DND-41 (cell line): ENCODE data around the gene PGAP3.

Experiments
- EZH2 ChIP-seq: IDR thresholded peaks from 3 replicates; pipeline ENCODE4 v1.6.1; 2012; ENCODE audit warnings: borderline replicate concordance, low read depth, mild to moderate bottlenecking, moderate library complexity, low read length, inconsistent platforms; ENCODE audit not compliant: severe bottlenecking
- TF ChIP-seq, protein P1 (sequence below): IDR thresholded peaks from 2 replicates; pipeline ENCODE4 v1.5.1; 2012; ENCODE audit warnings: borderline replicate concordance, low read length, moderate library complexity, mild to moderate bottlenecking; ENCODE audit not compliant: poor library complexity, severe bottlenecking; ENCODE audit errors: extremely low read depth

DNA sequence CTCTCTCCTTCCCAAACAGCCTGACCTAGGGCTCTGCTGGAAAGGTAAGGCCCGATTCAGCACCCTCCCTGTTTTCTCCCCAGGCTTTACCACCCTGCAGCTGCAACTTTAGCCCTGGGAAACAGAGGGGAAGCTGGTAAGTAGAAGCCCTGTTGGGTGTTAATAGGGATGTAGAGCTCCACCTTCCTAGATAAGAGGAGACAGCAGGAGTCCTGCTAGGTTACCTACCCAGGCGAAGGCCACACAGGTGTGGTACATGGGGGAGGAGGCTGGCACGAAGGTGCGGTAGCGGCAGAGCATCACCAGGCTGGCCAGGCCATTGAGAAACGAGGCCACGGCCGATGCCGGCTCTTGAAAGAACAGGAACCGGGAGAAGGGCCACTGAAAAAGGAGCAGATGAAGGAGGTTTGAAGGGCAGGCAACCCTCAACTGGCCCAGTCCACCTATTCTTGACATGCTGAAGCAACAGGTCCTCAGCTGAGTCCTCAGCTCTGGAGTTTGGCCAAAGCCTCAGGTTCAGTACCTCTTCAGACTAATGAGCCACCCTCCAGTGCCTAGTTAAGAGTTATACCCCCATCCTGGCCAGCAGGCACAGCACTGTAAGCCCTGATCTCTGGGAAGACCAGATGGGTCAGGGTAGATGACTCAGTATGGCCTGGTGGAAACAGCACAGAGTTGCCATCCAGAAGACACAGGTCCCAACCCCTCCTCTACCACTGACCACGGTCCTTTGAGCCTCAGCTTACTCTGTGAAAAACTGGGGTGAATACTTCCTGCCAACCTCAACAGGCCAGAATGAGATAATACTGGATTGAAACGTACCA, 3.3 kb downstream of the PGAP3 start:
- TF ChIP-seq, protein P1, sequence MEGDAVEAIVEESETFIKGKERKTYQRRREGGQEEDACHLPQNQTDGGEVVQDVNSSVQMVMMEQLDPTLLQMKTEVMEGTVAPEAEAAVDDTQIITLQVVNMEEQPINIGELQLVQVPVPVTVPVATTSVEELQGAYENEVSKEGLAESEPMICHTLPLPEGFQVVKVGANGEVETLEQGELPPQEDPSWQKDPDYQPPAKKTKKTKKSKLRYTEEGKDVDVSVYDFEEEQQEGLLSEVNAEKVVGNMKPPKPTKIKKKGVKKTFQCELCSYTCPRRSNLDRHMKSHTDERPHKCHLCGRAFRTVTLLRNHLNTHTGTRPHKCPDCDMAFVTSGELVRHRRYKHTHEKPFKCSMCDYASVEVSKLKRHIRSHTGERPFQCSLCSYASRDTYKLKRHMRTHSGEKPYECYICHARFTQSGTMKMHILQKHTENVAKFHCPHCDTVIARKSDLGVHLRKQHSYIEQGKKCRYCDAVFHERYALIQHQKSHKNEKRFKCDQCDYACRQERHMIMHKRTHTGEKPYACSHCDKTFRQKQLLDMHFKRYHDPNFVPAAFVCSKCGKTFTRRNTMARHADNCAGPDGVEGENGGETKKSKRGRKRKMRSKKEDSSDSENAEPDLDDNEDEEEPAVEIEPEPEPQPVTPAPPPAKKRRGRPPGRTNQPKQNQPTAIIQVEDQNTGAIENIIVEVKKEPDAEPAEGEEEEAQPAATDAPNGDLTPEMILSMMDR, result no peak
- no peak for TF ChIP-seq EZH2
